Fibroblast of the aortic adventitia (primary cell): ENCODE measurements around the gene CPSF3. TPM values are rescaled to one million over a fixed set of nuclear protein-coding genes. Genes with fewer than 3 reads are reported as not detected.

Source experiments
- DNase-seq: peaks from one replicate; pipeline ENCODE4 v3.0.0-alpha.2; 2010; ENCODE audit warnings: low read depth
- H3K4me3 ChIP-seq: 2 replicates; pipeline ENCODE4 v1.5.1; 2011; ENCODE audit warnings: low read depth, mild to moderate bottlenecking, control low read depth, low read length, moderate library complexity
- CTCF ChIP-seq: IDR thresholded peaks from 2 replicates; pipeline ENCODE4 v1.5.1; 2011; ENCODE audit warnings: mild to moderate bottlenecking, low read length, control low read depth, inconsistent platforms; ENCODE audit not compliant: insufficient read depth
- total RNA-seq: library from RNA; depleted of rRNA; stranded (reverse); fragments of >200 nt; gene quantifications from 2 replicates; pipeline ENCODE4 v1.2.3, GENCODE V29; 2012; ENCODE audit warnings: low replicate concordance

The CPSF3 gene
- total RNA-seq, 1 donor, result 62.2 TPM

- DNase-seq, result no peak
- no peak for TF ChIP-seq CTCF
- no peak overlapping the region for H3K4me3 ChIP-seq
These were observed 3.0 kb upstream of the CPSF3 start for GRCh38 chr2:9420495-9420894.

DNA sequence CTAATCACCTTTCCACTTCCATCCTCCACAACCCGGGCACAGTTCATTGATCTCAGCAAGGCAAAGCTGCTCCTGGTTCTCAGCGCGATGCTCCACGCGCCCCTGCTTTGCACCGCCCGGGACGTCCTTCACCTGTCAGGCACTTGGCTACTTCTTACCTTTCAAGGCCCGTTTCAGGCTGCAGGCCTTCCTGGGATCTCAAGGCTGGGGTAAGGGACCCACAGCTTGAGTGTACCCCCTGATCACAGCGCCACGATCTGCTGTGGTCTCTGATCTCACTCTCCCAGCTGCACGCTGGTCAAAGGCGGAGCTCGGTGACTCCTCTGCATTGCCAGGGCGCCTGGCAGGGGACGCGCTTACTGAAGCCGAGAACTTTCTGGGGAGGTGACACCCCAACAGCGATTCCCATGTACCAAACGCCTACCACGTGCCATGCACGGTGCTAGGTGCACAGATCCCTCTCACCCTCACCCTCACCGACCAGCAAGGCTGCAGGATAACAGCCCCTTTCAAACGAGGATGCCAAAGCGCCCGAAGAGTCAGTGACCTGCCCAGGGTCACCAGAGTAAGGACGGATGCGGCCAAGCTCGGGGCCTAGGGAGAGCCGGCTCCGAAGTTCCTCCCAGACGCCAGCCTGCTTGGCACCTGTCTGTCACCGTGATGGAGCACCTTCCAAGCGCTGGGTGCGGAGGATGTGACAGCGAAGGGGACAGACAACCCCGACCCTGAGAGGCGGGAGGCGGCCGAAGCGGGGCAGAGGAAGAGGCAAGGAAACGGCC, 944 bp upstream of the CPSF3 start:
- DNase-seq, result no peak
- no peak for TF ChIP-seq CTCF

GRCh38 chr2:9423922-9424272, 443 bp downstream of the CPSF3 start:
- no peak for TF ChIP-seq CTCF
- no peak for DNase-seq
- peak overlapping the region; percentile 98 for H3K4me3 ChIP-seq

More for the DNA sequence above, 944 bp upstream of the CPSF3 start:
- peak overlapping the region; percentile 98 for H3K4me3 ChIP-seq

- peak overlapping the region; percentile 98 for H3K4me3 ChIP-seq
- no peak for DNase-seq
- TF ChIP-seq CTCF, result no peak
These were observed 1.2 kb downstream of the CPSF3 start for GRCh38 chr2:9424447-9425164.

GRCh38 chr2:9428965-9429577, 5.6 kb downstream of the CPSF3 start:
- no peak for TF ChIP-seq CTCF
- DNase-seq, result no peak
- no peak overlapping the region for H3K4me3 ChIP-seq

DNA sequence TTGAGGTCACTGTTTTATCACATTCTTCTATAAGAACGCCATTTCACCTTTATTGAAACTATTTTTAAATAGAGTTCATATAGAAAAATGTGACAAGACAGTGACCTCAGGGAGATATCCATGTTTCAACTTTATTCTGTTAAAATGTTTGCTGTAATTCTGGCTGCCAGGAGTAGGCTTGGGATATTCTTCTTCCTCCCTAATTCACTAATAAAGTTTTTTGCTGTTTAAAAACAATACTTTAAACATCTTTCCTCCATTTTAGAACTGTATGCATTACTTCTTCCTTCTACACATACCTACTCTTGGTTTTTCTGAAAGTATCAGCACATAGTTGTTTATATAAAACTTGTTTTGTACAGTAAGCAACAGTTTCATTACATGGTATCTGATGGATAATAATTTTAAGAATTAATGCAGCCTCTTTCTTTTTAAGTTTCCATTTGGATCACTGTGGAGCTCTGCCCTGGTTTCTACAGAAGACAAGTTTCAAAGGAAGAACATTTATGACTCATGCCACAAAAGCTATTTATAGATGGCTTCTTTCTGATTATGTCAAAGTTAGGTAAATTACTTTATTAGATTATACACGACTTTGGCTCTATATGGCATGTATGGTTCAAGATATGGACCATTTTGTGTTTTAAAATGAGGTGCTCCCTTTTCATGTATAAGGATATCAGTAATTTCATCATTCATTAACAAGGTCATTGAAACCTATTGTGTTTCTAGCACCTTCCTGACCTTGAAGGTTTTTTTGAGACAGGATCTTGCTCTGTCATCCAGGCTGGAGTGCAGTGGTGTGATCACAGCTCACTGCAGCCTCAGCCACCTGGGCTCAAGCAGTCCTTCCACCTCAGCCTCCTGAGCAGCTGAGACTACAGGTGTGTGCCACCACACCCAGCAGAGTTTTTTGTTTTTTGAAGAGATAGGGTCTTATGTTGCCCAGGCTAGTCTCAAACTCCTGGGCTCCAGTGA, 7.2 kb downstream of the CPSF3 start:
- H3K4me3 ChIP-seq, result no peak overlapping the region
- DNase-seq, result peak; percentile 30
- no peak for TF ChIP-seq CTCF
